Astrocyte (in vitro differentiated cells and primary cell): ENCODE results near the gene CEACAM16. TPM values are rescaled to one million over a fixed set of nuclear protein-coding genes. Genes with fewer than 3 reads are reported as not detected.

ENCODE experiments used
- DNase-seq: peaks from one replicate; pipeline ENCODE4 v3.0.0-alpha.2; 2010; ENCODE audit warnings: low read depth
- FAIRE-seq: peaks from 2 replicates; lab custom pipeline; 2011; peaks lifted over from hg19 to GRCh38; lab: Jason Lieb, UNC
- H2AFZ ChIP-seq: 2 replicates; pipeline ENCODE4 v1.6.0; 2012; ENCODE audit warnings: low read depth, low read length, inconsistent platforms
- H3K27ac ChIP-seq: 2 replicates; pipeline ENCODE4 v1.5.1; 2011; ENCODE audit warnings: low read depth, low read length, inconsistent platforms
- H3K27me3 ChIP-seq: 2 replicates; pipeline ENCODE4 v1.6.0; 2011; ENCODE audit warnings: low read length, inconsistent platforms; ENCODE audit not compliant: insufficient read depth
- H3K36me3 ChIP-seq: 2 replicates; pipeline ENCODE4 v1.5.1; 2011; ENCODE audit warnings: low read length, inconsistent platforms; ENCODE audit not compliant: insufficient read depth
- H3K4me1 ChIP-seq: 2 replicates; pipeline ENCODE4 v1.5.1; 2011; ENCODE audit warnings: low read length, inconsistent platforms; ENCODE audit not compliant: insufficient read depth
- H3K4me2 ChIP-seq: 2 replicates; pipeline ENCODE4 v1.6.0; 2012; ENCODE audit warnings: low read length, inconsistent platforms
- H3K4me3 ChIP-seq: 2 replicates; pipeline ENCODE4 v1.5.1; 2011; ENCODE audit warnings: low read depth, mild to moderate bottlenecking, low read length, inconsistent platforms; ENCODE audit not compliant: insufficient read depth
- H3K79me2 ChIP-seq: 2 replicates; pipeline ENCODE4 v1.6.0; 2012; ENCODE audit warnings: mild to moderate bottlenecking, low read length, inconsistent platforms; ENCODE audit not compliant: insufficient read depth
- H3K9ac ChIP-seq: 2 replicates; pipeline ENCODE4 v1.6.0; 2012; ENCODE audit warnings: mild to moderate bottlenecking, low read length, inconsistent platforms
- H3K9me3 ChIP-seq: 2 replicates; pipeline ENCODE4 v1.5.1; 2012; ENCODE audit warnings: low read depth, mild to moderate bottlenecking, low read length, inconsistent platforms; ENCODE audit not compliant: insufficient read depth
- H4K20me1 ChIP-seq: 2 replicates; pipeline ENCODE4 v1.6.0; 2012; ENCODE audit warnings: low read length, inconsistent platforms; ENCODE audit not compliant: insufficient read depth
- H3K27ac Mint-ChIP-seq: one replicate; pipeline ENCODE4 v1.8.0; 2021; ENCODE audit warnings: mild to moderate bottlenecking, mixed read lengths; ENCODE audit not compliant: unreplicated experiment
- H3K27me3 Mint-ChIP-seq: one replicate; pipeline ENCODE4 v1.8.0; 2021; ENCODE audit warnings: low read depth, mixed read lengths; ENCODE audit not compliant: unreplicated experiment
- H3K36me3 Mint-ChIP-seq: one replicate; pipeline ENCODE4 v1.8.0; 2021; ENCODE audit warnings: low read depth, mixed read lengths; ENCODE audit not compliant: unreplicated experiment
- H3K4me1 Mint-ChIP-seq: one replicate; pipeline ENCODE4 v1.8.0; 2021; ENCODE audit warnings: low read depth, mixed read lengths; ENCODE audit not compliant: unreplicated experiment
- H3K4me3 Mint-ChIP-seq: one replicate; pipeline ENCODE4 v1.8.0; 2021; ENCODE audit warnings: mild to moderate bottlenecking, moderate library complexity, mixed read lengths; ENCODE audit not compliant: unreplicated experiment
- H3K9me3 Mint-ChIP-seq: one replicate; pipeline ENCODE4 v1.8.0; 2021; ENCODE audit warnings: mild to moderate bottlenecking, mixed read lengths; ENCODE audit not compliant: unreplicated experiment
- EZH2 ChIP-seq: IDR thresholded peaks from 2 replicates; pipeline ENCODE4 v1.6.1; 2012; ENCODE audit warnings: mild to moderate bottlenecking, low read length, inconsistent platforms; ENCODE audit not compliant: insufficient read depth
- total RNA-seq: library from RNA; stranded (reverse); gene quantifications from 2 replicates; pipeline ENCODE4 v1.2.1, GENCODE V29; 2021
- TF ChIP-seq, protein P1 (sequence below): IDR thresholded peaks from 2 replicates; pipeline ENCODE4 v1.5.1; 2011; ENCODE audit warnings: low read depth, mild to moderate bottlenecking, inconsistent platforms, low read length, moderate library complexity; ENCODE audit not compliant: insufficient read depth

The CEACAM16 gene
- total RNA-seq, 1 donor from 2014 or later, result 0.14 TPM

- H3K27ac Mint-ChIP-seq, result peak overlapping the region; percentile 77
- no peak for TF ChIP-seq EZH2
- TF ChIP-seq, protein P1, sequence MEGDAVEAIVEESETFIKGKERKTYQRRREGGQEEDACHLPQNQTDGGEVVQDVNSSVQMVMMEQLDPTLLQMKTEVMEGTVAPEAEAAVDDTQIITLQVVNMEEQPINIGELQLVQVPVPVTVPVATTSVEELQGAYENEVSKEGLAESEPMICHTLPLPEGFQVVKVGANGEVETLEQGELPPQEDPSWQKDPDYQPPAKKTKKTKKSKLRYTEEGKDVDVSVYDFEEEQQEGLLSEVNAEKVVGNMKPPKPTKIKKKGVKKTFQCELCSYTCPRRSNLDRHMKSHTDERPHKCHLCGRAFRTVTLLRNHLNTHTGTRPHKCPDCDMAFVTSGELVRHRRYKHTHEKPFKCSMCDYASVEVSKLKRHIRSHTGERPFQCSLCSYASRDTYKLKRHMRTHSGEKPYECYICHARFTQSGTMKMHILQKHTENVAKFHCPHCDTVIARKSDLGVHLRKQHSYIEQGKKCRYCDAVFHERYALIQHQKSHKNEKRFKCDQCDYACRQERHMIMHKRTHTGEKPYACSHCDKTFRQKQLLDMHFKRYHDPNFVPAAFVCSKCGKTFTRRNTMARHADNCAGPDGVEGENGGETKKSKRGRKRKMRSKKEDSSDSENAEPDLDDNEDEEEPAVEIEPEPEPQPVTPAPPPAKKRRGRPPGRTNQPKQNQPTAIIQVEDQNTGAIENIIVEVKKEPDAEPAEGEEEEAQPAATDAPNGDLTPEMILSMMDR, result no peak
- Histone ChIP-seq H3K4me3 (peak overlapping the region; percentile 67), H3K27me3 (no peaks in the 10 kb centered on the region), H3K4me2 (peak overlapping the region; percentile 99), H3K4me1 (peaks cover 41% of the 10 kb centered on the region), H3K9me3 (no peaks in the 10 kb centered on the region), H3K9ac (peak overlapping the region; percentile 83), H3K27ac (peak overlapping the region; percentile 40), H2AFZ (no peak overlapping the region), H3K79me2 (peaks cover 29% of the 10 kb centered on the region), H4K20me1 (peaks cover 36% of the 10 kb centered on the region), H3K36me3 (no peaks in the 10 kb centered on the region)
- peaks cover 23% of the 10 kb centered on the region for H3K4me1 Mint-ChIP-seq
- FAIRE-seq (no peak), DNase-seq (no peak)
- no peaks in the 10 kb centered on the region for H3K9me3 Mint-ChIP-seq
- H3K4me3 Mint-ChIP-seq, result peak overlapping the region; percentile 88
- H3K36me3 Mint-ChIP-seq, result peaks cover 11% of the 10 kb centered on the region
- H3K27me3 Mint-ChIP-seq, result peaks cover 12% of the 10 kb centered on the region
Observed at GRCh38 chr19:44749292-44749691, 50.3 kb downstream of the CEACAM16 start.

DNA sequence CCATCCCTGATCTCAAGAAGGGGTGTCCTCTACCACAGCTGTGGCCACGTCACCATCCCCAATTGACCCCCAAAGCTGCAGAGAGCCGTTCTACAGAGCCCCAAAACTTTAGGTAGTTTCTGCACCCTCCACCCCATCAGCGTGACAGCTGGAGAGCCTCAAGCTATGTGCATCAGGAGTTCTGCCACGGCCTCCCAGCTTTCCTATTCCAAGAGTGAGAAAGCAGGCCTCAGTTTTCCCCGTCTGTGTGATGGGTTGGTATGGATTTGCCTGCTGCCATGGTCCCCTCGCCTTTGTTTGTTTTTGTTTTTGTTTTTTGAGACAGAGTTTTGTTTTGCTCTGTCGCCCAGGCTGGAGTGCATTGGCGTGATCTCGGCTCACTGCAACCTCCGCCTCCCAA, 51.0 kb downstream of the CEACAM16 start:
- Histone ChIP-seq H3K4me3 (peak overlapping the region; percentile 67), H3K79me2 (peaks cover 33% of the 10 kb centered on the region), H3K9me3 (no peaks in the 10 kb centered on the region), H3K9ac (peak overlapping the region; percentile 83), H2AFZ (no peak overlapping the region), H4K20me1 (peaks cover 40% of the 10 kb centered on the region), H3K36me3 (no peaks in the 10 kb centered on the region), H3K4me2 (peak overlapping the region; percentile 99), H3K27ac (no peak overlapping the region), H3K27me3 (no peaks in the 10 kb centered on the region), H3K4me1 (peaks cover 44% of the 10 kb centered on the region)
- no peak for TF ChIP-seq EZH2
- TF ChIP-seq, protein P1, result no peak
- Mint-ChIP-seq H3K4me1 (peaks cover 27% of the 10 kb centered on the region), H3K27me3 (peaks cover 12% of the 10 kb centered on the region), H3K27ac (no peak overlapping the region), H3K36me3 (peaks cover 12% of the 10 kb centered on the region), H3K4me3 (peak overlapping the region; percentile 88), H3K9me3 (no peaks in the 10 kb centered on the region)
- no peak for FAIRE-seq
- DNase-seq, result no peak

DNA sequence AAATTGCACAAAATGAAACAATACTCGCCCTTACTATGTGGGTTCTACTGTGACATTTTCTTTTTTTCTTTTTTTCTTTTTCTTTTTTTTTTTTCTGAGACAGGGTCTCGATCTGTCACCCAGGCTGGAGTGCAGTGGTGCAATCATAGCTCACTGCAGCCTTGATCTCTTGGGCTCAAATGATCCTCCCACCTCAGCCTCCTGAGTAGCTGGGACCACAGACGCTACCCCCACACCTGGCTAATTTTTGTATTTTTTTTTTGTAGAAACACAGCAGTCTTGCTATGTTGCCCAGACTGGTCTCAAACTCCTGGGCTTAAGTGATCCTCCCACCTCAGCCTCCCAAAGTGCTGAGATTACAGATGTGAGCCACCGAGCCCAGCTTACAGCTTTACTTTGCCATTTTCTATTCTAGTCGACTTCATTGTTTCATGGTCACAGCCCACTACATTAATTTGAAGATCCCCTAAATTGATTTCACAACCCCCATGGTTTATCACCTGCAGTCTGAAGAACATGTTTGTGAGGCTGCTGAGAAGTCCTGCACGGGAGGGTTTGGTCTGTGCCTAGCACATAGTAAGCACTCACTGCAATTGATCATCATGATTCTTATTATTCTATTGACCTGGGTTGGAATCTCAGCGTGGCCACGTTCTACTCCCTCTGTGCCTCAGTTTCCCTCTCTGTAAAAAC, 53.3 kb downstream of the CEACAM16 start:
- FAIRE-seq (no peak), DNase-seq (no peak)
- TF ChIP-seq, protein P1, result no peak
- TF ChIP-seq EZH2, result no peak
- peaks cover 30% of the 10 kb centered on the region for H3K4me1 Mint-ChIP-seq
- peaks cover 8% of the 10 kb centered on the region for H3K27me3 Mint-ChIP-seq
- no peaks in the 10 kb centered on the region for H3K27me3 ChIP-seq
- peaks cover 55% of the 10 kb centered on the region for H4K20me1 ChIP-seq
- H2AFZ ChIP-seq, result no peak overlapping the region
- peaks cover 54% of the 10 kb centered on the region for H3K4me1 ChIP-seq
- peak overlapping the region; percentile 18 for H3K4me3 Mint-ChIP-seq
- H3K9ac ChIP-seq, result no peak overlapping the region
- peaks cover 36% of the 10 kb centered on the region for H3K79me2 ChIP-seq
- H3K9me3 ChIP-seq, result no peaks in the 10 kb centered on the region
- no peak overlapping the region for H3K27ac Mint-ChIP-seq
- peak overlapping the region; percentile 92 for H3K4me2 ChIP-seq
- H3K36me3 Mint-ChIP-seq, result peaks cover 12% of the 10 kb centered on the region
- peaks cover 5% of the 10 kb centered on the region for H3K36me3 ChIP-seq
- no peak overlapping the region for H3K4me3 ChIP-seq
- H3K9me3 Mint-ChIP-seq, result no peaks in the 10 kb centered on the region
- H3K27ac ChIP-seq, result no peak overlapping the region
